RWPE2 (cell line): ENCODE results near the gene ISG20.

Source experiments
- ATAC-seq: fragments of 200-7000 bp; cut with Tn5 transposase; 3 replicates; pipeline ENCODE4 v1.9.1; 2021; ENCODE audit warnings: low read depth
- DNase-seq: peaks from one replicate; pipeline ENCODE4 v3.0.0-alpha.2; 2020; ENCODE audit warnings: low spot score
- H3K27ac ChIP-seq: fragments of 450-650 bp; 2 replicates; pipeline ENCODE4 v1.5.1; 2017; ENCODE audit warnings: mild to moderate bottlenecking; ENCODE audit not compliant: poor library complexity, severe bottlenecking
- H3K27me3 ChIP-seq: fragments of 250-450 bp; sonication (Bioruptor Pico); 2 replicates; pipeline ENCODE4 v1.5.1; 2021; ENCODE audit warnings: mild to moderate bottlenecking, moderate library complexity; ENCODE audit not compliant: insufficient read depth, poor library complexity, severe bottlenecking
- H3K36me3 ChIP-seq: fragments of 250-450 bp; sonication (Bioruptor Pico); 2 replicates; pipeline ENCODE4 v1.5.1; 2020; ENCODE audit warnings: low read depth, mild to moderate bottlenecking, moderate library complexity
- H3K4me1 ChIP-seq: fragments of 250-450 bp; sonication (Bioruptor Pico); 2 replicates; pipeline ENCODE4 v1.5.1; 2021; ENCODE audit warnings: mild to moderate bottlenecking, moderate library complexity; ENCODE audit not compliant: insufficient read depth, poor library complexity, severe bottlenecking
- H3K4me3 ChIP-seq: fragments of 250-450 bp; sonication (Bioruptor Pico); 2 replicates; pipeline ENCODE4 v1.5.1; 2021; ENCODE audit warnings: mild to moderate bottlenecking, moderate library complexity; ENCODE audit not compliant: severe bottlenecking
- H3K9me3 ChIP-seq: fragments of 250-450 bp; sonication (Bioruptor Pico); 2 replicates; pipeline ENCODE4 v1.5.1; 2021; ENCODE audit warnings: mild to moderate bottlenecking, moderate library complexity; ENCODE audit not compliant: severe bottlenecking
- CTCF ChIP-seq: fragments of 450-650 bp; IDR thresholded peaks from one replicate; pipeline ENCODE4 v1.5.1; 2017; ENCODE audit warnings: mild to moderate bottlenecking, moderate library complexity; ENCODE audit not compliant: poor library complexity, severe bottlenecking

The ISG20 gene

GRCh38 chr15:88700716-88701115 is 61.9 kb downstream of the ISG20 start:
- peaks cover 6% of the 10 kb centered on the region for H3K27me3 ChIP-seq
- H3K27ac ChIP-seq = no peak overlapping the region
- no peak for DNase-seq
- H3K4me3 ChIP-seq = no peak overlapping the region
- TF ChIP-seq CTCF = no peak
- H3K9me3 ChIP-seq = no peaks in the 10 kb centered on the region
- peaks cover 3% of the 10 kb centered on the region for H3K4me1 ChIP-seq
- H3K36me3 ChIP-seq = no peaks in the 10 kb centered on the region
- ATAC-seq = no peak

- peak; percentile 51 for TF ChIP-seq CTCF
- no peaks in the 10 kb centered on the region for H3K36me3 ChIP-seq
- DNase-seq = peak; percentile 30
- no peak overlapping the region for H3K4me3 ChIP-seq
- H3K9me3 ChIP-seq = no peaks in the 10 kb centered on the region
- H3K27ac ChIP-seq = no peak overlapping the region
- H3K27me3 ChIP-seq = peaks cover 6% of the 10 kb centered on the region
- ATAC-seq = no peak
- H3K4me1 ChIP-seq = peaks cover 3% of the 10 kb centered on the region
Measured at GRCh38 chr15:88701561-88702095, 62.8 kb downstream of the ISG20 start.

- no peak overlapping the region for H3K4me3 ChIP-seq
- no peak for TF ChIP-seq CTCF
- no peaks in the 10 kb centered on the region for H3K36me3 ChIP-seq
- peaks cover 3% of the 10 kb centered on the region for H3K4me1 ChIP-seq
- H3K9me3 ChIP-seq = no peaks in the 10 kb centered on the region
- DNase-seq = peak; percentile 21
- H3K27me3 ChIP-seq = peaks cover 6% of the 10 kb centered on the region
- ATAC-seq = no peak
- H3K27ac ChIP-seq = no peak overlapping the region
Measured at GRCh38 chr15:88702983-88703382, 64.2 kb downstream of the ISG20 start.

GRCh38 chr15:88703533-88703932 is 64.7 kb downstream of the ISG20 start:
- ATAC-seq (no peak), DNase-seq (peak; percentile 10)
- H3K27me3 ChIP-seq = peaks cover 6% of the 10 kb centered on the region
- H3K36me3 ChIP-seq = no peaks in the 10 kb centered on the region
- no peaks in the 10 kb centered on the region for H3K9me3 ChIP-seq
- no peak overlapping the region for H3K27ac ChIP-seq
- H3K4me1 ChIP-seq = peaks cover 3% of the 10 kb centered on the region
- no peak overlapping the region for H3K4me3 ChIP-seq
- no peak for TF ChIP-seq CTCF
